HG03060 (cell line): ENCODE data around the gene FMO2.
"Not testable (repeated sequence)": the region's sequence is repeated elsewhere in the genome, so short reads cannot be mapped to it uniquely, and the experiment has no call there.

ENCODE experiments used
- ATAC-seq: cut with Tn5 transposase; IDR thresholded peaks from one replicate; pipeline ENCODE4 v1.9.1; 2021; ENCODE audit warnings: low read depth, moderate number of reproducible peaks; ENCODE audit not compliant: unreplicated experiment

The FMO2 gene

GRCh38 chr1:171218661-171219060 lies 33.6 kb downstream of the FMO2 start:
- ATAC-seq: no peak

GRCh38 chr1:171219346-171220080 lies 34.4 kb downstream of the FMO2 start:
- no peak for ATAC-seq

GRCh38 chr1:171220081-171220420 lies 35.0 kb downstream of the FMO2 start:
- ATAC-seq: no peak

GRCh38 chr1:171220581-171221054 lies 35.5 kb downstream of the FMO2 start:
- no peak for ATAC-seq

GRCh38 chr1:171221665-171222591 lies 36.8 kb downstream of the FMO2 start:
- ATAC-seq: no peak

- no peak for ATAC-seq
Measured at GRCh38 chr1:171222936-171223335, 37.8 kb downstream of the FMO2 start.

- ATAC-seq: not testable (repeated sequence)
Measured at GRCh38 chr1:171224257-171224656, 39.2 kb downstream of the FMO2 start.

GRCh38 chr1:171226747-171227370 lies 41.8 kb downstream of the FMO2 start:
- ATAC-seq: peak; percentile 84

GRCh38 chr1:171231326-171231725 lies 46.2 kb downstream of the FMO2 start:
- no peak for ATAC-seq

- no peak for ATAC-seq
Measured at GRCh38 chr1:171233183-171233582, 48.1 kb downstream of the FMO2 start.

GRCh38 chr1:171236231-171236630 lies 51.1 kb downstream of the FMO2 start:
- not testable (repeated sequence) for ATAC-seq

GRCh38 chr1:171243878-171244277 lies 58.8 kb downstream of the FMO2 start:
- ATAC-seq: no peak

GRCh38 chr1:171245458-171246064 lies 60.5 kb downstream of the FMO2 start:
- peak; percentile 49 for ATAC-seq

GRCh38 chr1:171247501-171247900 lies 62.4 kb downstream of the FMO2 start:
- ATAC-seq: no peak

GRCh38 chr1:171248302-171248701 lies 63.2 kb downstream of the FMO2 start, which contains the start of gene FMO1:
FMO1 (plus strand) TSS chr1:171248494; CDS start chr1:171258088, 9,594 bp downstream.
- ATAC-seq: no peak

GRCh38 chr1:171248841-171249240 lies 63.7 kb downstream of the FMO2 start:
- no peak for ATAC-seq

- no peak for ATAC-seq
Measured at GRCh38 chr1:171250263-171250662, 65.2 kb downstream of the FMO2 start.

GRCh38 chr1:171251042-171251951 lies 66.2 kb downstream of the FMO2 start:
- ATAC-seq: no peak

GRCh38 chr1:171251952-171252300 lies 66.8 kb downstream of the FMO2 start:
- ATAC-seq: no peak

GRCh38 chr1:171252482-171252881 lies 67.4 kb downstream of the FMO2 start:
- peak; percentile 77 for ATAC-seq
